ENCODE results near the gene CROT. TPM values are rescaled to one million over a fixed set of nuclear protein-coding genes. Genes with fewer than 3 reads are reported as not detected.

CROT gene
- total RNA-seq, 1 experiment from 2014 or later = 0.80 TPM

- no peaks in the 10 kb centered on the region for H3K36me3 ChIP-seq (replicated peaks; ENCODE audit: control insufficient read depth, insufficient read depth, low read length)
- H3K27me3 ChIP-seq (ENCODE audit: control insufficient read depth, insufficient read depth, low read length) = no peaks in the 10 kb centered on the region
- DNase-seq = no peak
- H3K4me3 ChIP-seq (ENCODE audit: insufficient read depth, low read depth, low read length) = no peak overlapping the region
These were observed 68.7 kb downstream of the CROT start for GRCh38 chr7:87413951-87414793.

- Histone ChIP-seq H3K4me3 (ENCODE audit: insufficient read depth, low read depth, low read length) (no peak overlapping the region), H3K36me3 (replicated peaks; ENCODE audit: control insufficient read depth, insufficient read depth, low read length) (no peaks in the 10 kb centered on the region), H3K27me3 (ENCODE audit: control insufficient read depth, insufficient read depth, low read length) (no peaks in the 10 kb centered on the region)
- DNase-seq = no peak
These were observed 69.3 kb downstream of the CROT start for GRCh38 chr7:87414794-87415188.

- Histone ChIP-seq H3K36me3 (replicated peaks; ENCODE audit: control insufficient read depth, insufficient read depth, low read length) (no peaks in the 10 kb centered on the region), H3K27me3 (ENCODE audit: control insufficient read depth, insufficient read depth, low read length) (no peaks in the 10 kb centered on the region), H3K4me3 (ENCODE audit: insufficient read depth, low read depth, low read length) (no peak overlapping the region)
- peak; percentile 25 for DNase-seq
These were observed 71.5 kb downstream of the CROT start for GRCh38 chr7:87416682-87417587.

- no peak for DNase-seq
- Histone ChIP-seq H3K4me3 (ENCODE audit: insufficient read depth, low read depth, low read length) (no peak overlapping the region), H3K36me3 (replicated peaks; ENCODE audit: control insufficient read depth, insufficient read depth, low read length) (no peaks in the 10 kb centered on the region), H3K27me3 (ENCODE audit: control insufficient read depth, insufficient read depth, low read length) (no peaks in the 10 kb centered on the region)
These were observed 74.7 kb downstream of the CROT start for GRCh38 chr7:87420173-87420572.

GRCh38 chr7:87424075-87424474, 78.6 kb downstream of the CROT start:
- DNase-seq = no peak

GRCh38 chr7:87426160-87426559, 80.7 kb downstream of the CROT start:
- Histone ChIP-seq H3K27me3 (ENCODE audit: control insufficient read depth, insufficient read depth, low read length) (no peaks in the 10 kb centered on the region), H3K36me3 (replicated peaks; ENCODE audit: control insufficient read depth, insufficient read depth, low read length) (no peaks in the 10 kb centered on the region), H3K4me3 (ENCODE audit: insufficient read depth, low read depth, low read length) (no peak overlapping the region)
- DNase-seq = no peak

More at GRCh38 chr7:87424075-87424474, 78.6 kb downstream of the CROT start:
- H3K4me3 ChIP-seq (ENCODE audit: insufficient read depth, low read depth, low read length) = no peak overlapping the region
- no peaks in the 10 kb centered on the region for H3K36me3 ChIP-seq (replicated peaks; ENCODE audit: control insufficient read depth, insufficient read depth, low read length)
- H3K27me3 ChIP-seq (ENCODE audit: control insufficient read depth, insufficient read depth, low read length) = no peaks in the 10 kb centered on the region

GRCh38 chr7:87427288-87427687, 81.8 kb downstream of the CROT start:
- no peaks in the 10 kb centered on the region for H3K27me3 ChIP-seq (ENCODE audit: control insufficient read depth, insufficient read depth, low read length)
- no peak for DNase-seq
- H3K4me3 ChIP-seq (ENCODE audit: insufficient read depth, low read depth, low read length) = no peak overlapping the region
- no peaks in the 10 kb centered on the region for H3K36me3 ChIP-seq (replicated peaks; ENCODE audit: control insufficient read depth, insufficient read depth, low read length)

GRCh38 chr7:87432536-87432935, 87.1 kb downstream of the CROT start:
- no peak overlapping the region for H3K4me3 ChIP-seq (ENCODE audit: insufficient read depth, low read depth, low read length)
- no peaks in the 10 kb centered on the region for H3K36me3 ChIP-seq (replicated peaks; ENCODE audit: control insufficient read depth, insufficient read depth, low read length)
- no peaks in the 10 kb centered on the region for H3K27me3 ChIP-seq (ENCODE audit: control insufficient read depth, insufficient read depth, low read length)
- no peak for DNase-seq

GRCh38 chr7:87435546-87435945, 90.1 kb downstream of the CROT start:
- DNase-seq = no peak
- Histone ChIP-seq H3K4me3 (ENCODE audit: insufficient read depth, low read depth, low read length) (no peak overlapping the region), H3K27me3 (ENCODE audit: control insufficient read depth, insufficient read depth, low read length) (no peaks in the 10 kb centered on the region), H3K36me3 (replicated peaks; ENCODE audit: control insufficient read depth, insufficient read depth, low read length) (no peaks in the 10 kb centered on the region)

- no peak for DNase-seq
- Histone ChIP-seq H3K4me3 (ENCODE audit: insufficient read depth, low read depth, low read length) (no peak overlapping the region), H3K27me3 (ENCODE audit: control insufficient read depth, insufficient read depth, low read length) (no peaks in the 10 kb centered on the region), H3K36me3 (replicated peaks; ENCODE audit: control insufficient read depth, insufficient read depth, low read length) (no peaks in the 10 kb centered on the region)
These were observed 100.4 kb downstream of the CROT start for GRCh38 chr7:87445897-87446296.

GRCh38 chr7:87447116-87447635, 101.7 kb downstream of the CROT start:
- Histone ChIP-seq H3K36me3 (replicated peaks; ENCODE audit: control insufficient read depth, insufficient read depth, low read length) (no peaks in the 10 kb centered on the region), H3K27me3 (ENCODE audit: control insufficient read depth, insufficient read depth, low read length) (no peaks in the 10 kb centered on the region), H3K4me3 (ENCODE audit: insufficient read depth, low read depth, low read length) (no peak overlapping the region)
- DNase-seq = no peak

GRCh38 chr7:87448388-87448787, 102.9 kb downstream of the CROT start:
- H3K27me3 ChIP-seq (ENCODE audit: control insufficient read depth, insufficient read depth, low read length) = no peaks in the 10 kb centered on the region
- DNase-seq = no peak
- H3K4me3 ChIP-seq (ENCODE audit: insufficient read depth, low read depth, low read length) = no peak overlapping the region
- no peaks in the 10 kb centered on the region for H3K36me3 ChIP-seq (replicated peaks; ENCODE audit: control insufficient read depth, insufficient read depth, low read length)

Data from H7 (cell line).